ENCODE data around the gene ADCK2.
"Not testable (repeated sequence)": the region's sequence is repeated elsewhere in the genome, so short reads cannot be mapped to it uniquely, and the experiment has no call there.

Gene ADCK2, protein sequence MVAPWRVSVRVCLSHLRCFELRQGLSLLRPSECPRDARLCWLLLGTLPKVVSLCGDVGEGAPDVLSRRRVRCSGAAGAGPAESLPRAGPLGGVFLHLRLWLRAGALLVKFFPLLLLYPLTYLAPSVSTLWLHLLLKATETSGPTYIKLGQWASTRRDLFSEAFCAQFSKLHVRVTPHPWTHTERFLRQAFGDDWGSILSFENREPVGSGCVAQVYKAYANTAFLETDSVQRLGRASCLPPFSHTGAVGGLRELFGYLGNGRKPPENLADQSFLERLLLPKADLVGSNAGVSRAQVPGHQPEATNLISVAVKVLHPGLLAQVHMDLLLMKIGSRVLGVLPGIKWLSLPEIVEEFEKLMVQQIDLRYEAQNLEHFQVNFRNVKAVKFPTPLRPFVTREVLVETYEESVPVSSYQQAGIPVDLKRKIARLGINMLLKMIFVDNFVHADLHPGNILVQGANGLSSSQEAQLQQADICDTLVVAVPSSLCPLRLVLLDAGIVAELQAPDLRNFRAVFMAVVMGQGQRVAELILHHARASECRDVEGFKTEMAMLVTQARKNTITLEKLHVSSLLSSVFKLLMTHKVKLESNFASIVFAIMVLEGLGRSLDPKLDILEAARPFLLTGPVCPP

DNA sequence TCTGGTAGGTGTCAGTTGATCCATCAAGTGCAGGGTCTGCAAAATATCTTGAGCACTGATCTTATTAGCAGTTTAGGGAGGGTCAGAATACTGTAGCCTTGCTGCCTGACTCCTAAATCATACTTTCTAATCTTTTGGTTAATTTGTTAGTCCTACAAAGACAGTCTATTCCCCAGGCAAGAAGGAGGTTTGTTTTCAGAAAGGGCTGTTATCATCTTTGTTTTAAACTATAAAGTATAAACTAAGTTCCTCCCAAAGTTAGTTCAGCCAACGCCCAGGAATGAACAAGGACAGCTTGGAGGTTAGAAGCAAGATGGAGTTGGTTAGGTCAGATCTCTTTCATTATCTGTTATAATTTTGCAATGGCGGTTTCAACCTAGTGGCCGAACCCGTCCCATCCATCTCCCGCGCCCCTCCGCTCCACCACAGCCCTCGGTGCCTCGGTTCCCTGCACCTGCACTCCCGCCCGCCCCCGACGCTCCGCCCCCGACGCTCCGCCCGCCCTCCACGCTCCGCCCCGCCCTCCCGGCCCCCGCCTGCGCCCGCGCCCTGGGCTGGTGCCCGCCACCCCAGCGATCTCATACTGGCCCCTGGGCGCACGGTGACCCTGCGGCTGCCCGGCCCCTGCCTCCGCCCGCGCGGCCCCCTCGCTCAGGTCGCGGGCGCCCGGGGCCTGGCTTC lies at the start of gene ADCK2:
Gene ADCK2, plus strand, starts transcription at position 564 of the 681 bp plus-strand sequence. CDS start 386 bp downstream, outside the sequence.
- no peak for DNase-seq

DNA sequence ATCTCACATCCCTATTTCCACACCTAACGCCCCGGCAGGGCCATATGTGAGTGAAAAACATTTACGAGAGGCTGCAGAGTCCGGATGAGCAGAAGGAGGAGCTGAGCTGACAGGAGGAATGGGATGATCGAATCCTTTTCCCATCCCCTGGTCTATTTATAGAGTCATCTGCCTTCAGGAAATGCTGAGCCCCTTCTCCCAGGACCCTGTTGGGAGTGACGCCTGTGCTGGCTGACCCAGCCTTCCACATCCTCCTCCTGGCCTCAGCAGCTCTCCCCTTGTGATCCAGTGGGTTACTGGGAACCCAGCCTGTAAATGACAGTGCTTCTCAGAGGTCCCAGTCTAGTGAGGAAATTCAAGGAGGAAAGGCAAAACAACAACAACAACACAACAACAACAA lies 48.8 kb upstream of the ADCK2 start:
- no peak for DNase-seq

DNA sequence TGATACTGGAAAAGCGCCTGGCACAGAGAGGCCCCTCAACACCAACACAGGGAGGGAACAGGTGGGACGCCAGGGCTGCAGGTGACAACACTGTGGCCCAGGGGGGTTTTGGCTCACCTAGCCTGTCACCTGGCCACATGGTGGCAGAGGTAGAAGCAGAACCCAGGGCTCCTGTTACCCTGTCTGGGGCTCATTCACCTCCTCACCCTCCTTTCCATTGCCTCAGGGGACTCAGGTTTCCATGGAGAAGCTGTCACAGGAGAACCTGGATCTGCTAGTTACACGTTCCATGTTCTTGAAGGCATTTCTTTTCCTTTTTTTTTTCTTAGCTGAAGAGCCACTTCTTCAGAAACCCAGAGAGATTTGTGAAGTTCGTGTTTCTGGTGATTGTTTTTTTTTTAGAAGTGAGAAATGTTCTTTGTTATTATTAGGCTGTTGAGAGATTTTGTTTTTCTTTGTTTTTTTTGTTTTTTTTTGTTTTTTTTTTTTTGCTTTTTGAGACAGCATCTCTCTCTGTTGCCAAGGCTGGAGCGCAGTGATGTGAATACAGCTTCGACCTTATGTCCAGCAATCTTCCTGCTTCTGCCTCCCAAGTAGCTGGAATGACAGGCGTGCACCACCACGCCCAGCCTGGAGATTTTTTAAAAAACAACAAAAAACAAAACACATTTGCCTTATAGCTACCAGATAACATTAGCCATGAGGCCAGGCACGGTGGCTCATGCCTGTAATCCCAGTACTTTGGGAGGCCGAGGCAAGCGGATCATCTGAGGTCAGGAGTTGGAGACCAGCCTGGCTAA lies 48.2 kb upstream of the ADCK2 start:
- no peak for DNase-seq

DNA sequence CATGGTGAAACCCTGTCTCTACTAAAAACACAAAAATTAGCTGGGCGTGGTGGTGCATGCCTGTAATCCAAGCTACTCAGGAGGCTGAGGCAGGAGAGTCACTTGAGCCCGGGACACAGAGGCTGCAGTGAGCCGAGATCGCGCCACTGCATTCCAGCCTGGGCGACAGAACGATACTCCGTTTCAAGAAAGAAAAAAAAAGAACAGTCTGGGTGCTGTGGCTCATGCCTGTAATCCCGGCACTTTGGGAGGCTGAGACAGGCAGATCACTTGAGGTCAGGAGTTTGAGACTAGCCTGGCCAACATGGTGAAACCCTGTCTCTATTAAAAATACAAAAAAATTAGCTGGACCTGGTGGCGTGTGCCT lies 47.6 kb upstream of the ADCK2 start:
- not testable (repeated sequence) for DNase-seq

DNA sequence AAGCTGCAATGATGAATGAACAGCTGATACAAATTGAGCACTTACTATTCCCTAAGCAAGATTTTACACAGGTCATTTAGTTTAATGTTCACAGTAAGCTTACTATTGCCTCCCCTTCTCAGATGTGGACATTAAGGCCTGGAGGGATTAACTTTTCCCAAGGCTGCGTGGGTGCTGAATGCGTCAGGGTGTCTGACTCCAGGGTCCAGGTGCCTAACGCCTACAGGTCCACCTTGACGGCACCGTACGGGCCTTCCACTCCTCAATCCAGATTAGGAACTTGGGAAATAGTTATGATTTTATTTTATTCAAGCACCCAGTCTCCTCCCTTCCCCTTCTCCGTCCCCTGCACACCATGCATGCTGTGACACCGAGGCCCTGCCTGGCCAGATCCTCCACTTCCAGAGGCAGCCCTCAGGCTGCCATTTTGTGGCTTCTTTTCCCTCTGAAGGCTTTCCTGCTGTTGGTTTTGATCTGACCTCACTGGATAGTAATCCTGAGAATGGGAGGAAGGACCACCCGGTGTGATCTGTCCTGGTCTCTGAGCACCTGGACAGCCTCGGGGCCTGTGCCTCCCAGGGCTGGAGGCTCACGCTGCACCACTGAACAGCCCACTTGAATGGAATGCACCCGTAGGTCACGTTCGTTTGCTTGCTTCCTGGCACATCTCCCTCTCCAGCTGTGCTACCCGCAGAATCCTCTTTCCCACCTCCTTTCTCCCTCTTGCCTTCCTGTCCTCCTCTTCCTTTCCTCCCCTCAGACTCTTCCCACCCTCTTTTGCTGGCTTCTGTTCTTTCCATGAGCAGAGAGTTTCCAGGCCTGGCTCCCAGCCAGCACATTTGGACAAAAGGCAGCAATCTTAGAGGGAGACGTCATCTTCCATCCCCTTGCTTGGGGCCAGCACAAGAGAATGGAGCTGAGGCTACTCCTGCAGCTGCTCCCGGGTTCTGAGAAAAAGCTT lies 46.6 kb upstream of the ADCK2 start:
- no peak for DNase-seq

DNA sequence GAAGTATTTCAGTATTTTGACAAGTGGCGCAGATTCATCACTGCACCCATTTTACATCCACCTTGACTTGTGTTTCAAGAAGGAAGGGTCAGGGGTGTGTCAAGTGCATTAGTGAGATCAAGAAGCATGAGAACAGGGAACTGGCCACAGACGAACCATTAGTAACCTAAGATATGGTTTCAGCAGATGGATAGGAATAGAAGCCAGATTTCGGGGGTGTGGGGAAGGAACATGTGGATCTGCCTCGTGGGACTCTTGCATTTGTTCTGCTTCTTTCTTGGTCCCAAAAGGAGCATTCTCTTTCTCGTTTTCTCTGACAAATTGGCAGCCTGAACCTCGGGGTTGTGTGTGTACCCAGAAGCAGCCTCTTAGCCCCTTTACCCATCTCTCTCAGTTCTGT lies 41.7 kb upstream of the ADCK2 start:
- no peak for DNase-seq

DNA sequence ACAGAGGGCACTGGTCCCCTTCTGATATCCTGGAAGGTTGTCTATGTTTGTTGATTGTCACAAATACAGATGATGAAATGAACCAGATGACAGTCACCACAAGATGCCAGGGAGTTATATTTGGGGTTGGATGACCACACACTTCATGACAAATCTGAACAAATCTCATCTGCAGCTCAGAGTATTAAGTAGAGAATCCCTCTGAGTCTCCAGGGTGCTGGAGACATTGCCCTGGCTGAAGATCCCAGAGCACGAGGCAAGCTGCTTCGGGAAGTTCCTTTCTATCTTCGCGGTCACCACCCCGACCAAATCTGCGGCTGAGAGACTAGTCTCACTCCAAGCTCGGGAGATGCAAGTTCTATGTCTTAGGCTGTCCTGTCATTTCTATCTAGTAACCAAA lies 41.1 kb upstream of the ADCK2 start:
- no peak for DNase-seq

DNA sequence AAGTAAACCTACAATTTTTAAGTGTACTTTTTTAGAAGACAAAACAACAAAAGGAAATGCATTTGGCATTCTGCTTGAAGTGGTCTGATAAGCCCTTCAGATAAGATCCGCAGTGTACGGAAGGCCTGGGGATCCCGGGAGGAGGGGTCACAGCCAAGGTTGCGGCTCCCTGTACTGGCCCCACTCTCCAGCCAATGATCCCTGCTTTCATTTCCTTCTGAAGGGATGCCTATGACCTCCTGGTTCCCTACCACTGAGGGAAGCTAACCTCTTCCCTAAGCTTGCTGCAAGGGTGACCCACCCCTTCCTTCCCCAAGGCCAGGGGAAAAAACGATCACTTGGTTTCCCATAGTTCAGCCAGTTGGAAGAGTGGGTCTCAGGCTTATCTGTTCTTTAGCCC lies 37.4 kb upstream of the ADCK2 start:
- DNase-seq = no peak

DNA sequence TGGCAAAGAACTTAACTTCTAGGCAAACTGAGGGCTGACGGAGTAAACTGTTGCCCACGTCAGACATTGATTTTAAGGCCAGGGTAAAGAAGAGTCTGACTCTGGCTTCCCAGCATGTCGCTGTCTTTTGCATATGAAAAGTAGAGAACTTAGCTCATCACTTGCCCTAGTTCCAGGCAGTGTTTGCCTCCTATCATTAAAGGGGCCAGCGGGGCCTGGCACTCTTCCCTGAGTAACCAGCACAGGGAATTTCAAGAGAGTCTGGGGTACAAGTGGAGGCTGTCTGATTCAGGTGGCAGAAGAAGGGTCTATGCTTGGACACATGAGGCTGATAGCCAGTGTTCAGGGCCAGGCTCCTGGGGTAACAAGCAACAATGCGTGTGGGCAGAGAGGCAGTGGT lies 36.9 kb upstream of the ADCK2 start:
- DNase-seq = no peak

DNA sequence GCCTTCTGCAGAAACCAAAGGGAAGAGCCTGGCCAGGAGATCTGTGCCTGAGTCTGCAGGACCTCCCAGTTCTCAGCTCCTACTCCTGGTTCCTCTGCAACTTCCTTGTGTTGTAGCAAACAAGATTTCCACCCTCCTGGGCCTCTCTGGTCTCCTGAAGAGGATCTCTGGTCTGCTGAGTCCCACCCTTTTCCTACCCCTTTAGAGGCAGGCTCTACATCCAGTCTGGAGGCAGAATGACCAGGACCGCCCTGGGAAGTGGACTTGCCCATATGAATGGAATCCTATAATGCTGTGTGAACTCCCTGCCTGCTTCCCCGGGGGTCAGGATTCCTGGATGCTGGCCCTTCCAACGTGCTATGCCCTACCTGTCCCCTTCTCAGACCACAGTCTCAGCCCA lies 35.3 kb upstream of the ADCK2 start:
- DNase-seq = no peak

DNA sequence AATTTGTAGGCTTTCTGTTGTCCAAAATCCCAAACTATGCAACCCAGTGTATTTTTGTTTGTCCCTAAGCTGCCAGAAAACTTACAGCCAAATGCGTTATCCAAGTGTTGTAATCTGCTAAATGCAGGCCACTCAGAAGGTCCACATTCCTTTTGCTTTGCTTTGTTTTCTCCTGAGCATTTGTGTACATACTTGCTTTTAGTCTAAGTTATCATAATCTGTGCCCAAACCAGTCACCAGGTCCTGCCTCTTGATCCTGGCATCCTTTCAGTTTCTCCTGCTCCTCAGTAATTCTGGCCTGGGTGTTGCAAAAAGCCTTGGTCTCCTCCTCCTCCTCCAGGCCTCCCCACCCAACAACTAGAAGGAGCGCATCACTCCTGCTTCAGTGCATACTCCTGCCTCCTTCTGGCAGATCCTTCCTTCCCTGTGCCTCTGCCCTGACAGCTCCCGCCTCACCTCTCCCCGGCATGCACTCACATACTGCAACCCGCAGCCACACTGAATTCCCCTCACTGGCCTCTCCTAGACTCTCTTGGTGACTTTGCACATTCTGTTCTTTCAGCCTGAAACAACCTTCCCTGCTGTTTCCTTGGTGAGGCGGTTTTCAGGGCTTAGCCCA lies 34.5 kb upstream of the ADCK2 start:
- no peak for DNase-seq

DNA sequence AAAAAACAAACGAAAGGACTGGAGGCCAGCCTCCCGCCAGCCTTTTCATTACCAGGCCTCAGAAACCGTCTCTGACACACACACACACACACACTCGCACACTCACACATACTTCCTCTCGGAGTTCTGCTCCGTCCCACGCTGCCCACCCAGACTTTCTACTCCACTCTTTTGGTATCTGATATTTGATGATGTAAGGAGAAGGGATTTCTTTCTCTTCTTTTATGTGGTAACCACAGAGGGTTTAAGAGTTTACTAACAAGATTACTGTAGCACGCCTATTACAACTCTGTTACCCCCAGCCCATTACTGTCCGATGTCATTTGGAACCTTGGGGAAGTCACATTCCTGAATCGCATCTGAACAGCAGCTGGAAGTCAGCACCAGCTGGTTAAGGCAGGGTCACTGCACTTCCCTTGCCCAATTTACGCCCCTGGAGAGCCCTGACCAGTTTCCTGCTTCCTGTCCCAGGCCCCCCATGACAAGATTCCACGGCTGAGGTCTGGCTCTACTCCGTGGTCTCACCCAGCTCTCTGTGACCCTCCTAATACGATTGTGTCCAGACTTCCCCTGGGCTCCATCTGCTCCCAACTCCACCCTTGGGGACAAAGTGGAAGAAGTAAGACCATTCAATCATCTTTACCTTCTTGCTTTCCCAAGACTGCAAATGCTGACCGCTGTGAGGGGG lies 33.2 kb upstream of the ADCK2 start:
- no peak for DNase-seq

DNA sequence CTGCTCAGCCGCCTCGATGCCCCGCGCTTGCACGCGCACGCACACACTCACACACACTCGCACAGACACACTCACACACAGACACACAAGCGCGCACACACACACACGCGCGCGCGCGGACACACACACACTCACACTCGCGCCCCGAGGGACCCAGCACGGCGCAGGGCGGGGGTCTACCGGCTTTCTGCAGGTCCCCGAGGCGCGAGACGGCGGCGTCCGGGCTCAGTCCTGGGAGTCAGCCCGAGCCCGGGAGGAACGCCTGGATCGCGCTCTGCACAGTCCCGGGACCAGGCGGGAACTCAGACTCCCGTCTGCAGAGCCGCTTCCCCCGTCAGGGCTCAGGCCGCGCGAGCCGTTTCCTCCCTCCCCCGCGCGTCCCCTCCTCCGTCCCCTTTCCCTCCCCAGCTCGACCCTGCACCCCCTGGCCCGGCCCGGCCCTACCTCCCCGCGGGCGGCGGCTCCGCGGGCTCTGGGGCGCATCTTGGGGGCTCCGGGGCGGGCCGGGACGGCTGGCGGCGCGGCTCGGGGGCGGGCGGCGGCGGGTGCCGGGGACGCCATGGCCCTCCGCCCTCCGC lies 32.6 kb upstream of the ADCK2 start:
- DNase-seq = no peak

DNA sequence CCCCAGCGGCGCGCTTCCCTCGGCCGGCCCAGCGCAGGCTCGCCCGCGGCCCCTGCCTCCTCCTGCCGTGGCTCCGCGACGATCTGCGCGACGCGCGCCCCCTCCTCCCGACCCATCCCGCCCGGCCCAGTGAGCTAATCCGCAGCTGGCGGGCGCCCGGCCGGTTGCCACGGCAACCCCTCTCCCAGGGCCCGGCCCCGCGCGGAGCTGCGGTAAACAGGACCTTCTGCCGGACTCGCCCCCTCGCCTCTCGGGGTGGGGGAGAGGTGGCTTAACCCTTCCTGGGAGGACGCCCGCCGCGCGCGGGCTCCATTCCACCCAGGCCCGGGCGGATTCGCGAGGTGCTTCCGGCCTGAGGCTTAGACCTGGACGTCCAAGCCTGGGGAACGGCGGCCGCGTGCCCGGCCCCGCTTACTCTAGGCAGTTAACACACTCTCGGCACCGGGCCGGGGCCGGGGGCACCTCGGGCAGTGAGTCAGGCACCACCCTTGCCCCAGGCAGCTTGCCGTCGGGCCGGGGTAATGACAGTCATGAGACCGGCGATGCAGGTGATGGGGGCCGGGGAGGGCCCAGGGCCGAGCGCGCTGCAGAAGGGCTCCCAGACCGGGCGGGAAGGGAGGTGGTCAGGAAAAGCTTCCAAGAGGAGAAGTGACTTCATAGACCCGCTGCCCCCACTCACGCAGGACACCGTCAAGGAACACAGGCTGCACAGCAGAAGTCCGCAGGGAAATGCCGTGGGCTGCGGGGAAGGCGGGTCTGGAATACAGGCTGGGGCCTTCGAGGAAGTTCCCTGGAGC lies 31.8 kb upstream of the ADCK2 start, which contains the start of gene DENND2A:
Gene DENND2A, minus strand, starts transcription at position 87 of the 797 bp plus-strand sequence. CDS start 38,416 bp downstream, outside the sequence.
- DNase-seq = no peak

DNA sequence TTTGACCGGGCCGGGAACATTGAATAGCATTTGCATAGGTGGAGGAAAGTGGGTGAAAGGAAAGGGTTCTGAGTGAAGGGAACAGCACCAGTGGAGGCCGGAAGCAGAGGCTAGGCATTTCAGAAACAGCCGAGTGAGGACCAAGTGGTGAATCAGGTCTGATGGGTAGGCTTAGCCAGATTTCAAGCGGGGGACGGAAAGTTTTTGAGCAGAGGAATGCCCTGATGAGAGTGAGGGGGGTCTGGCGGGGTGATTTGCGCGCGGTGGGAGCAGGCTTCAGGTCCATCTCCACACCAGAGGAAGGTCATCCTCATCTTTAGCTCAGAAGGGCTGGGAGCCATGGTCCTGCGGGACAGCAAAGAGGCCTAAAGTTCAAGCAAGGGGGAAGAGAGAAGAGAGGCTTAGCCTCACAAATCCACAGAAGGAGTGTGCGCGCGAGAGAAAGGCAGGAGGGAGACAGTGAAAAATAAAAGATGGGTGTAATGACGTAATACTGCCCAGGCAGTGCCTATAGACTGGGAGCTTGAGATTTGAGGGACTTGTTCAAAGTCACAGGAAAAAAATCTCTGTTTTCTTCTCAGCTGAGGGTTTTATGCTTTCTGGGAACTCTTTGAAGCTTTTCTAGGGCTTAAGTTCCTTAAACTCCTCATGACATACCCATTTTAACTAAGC lies 31.1 kb upstream of the ADCK2 start:
- no peak for DNase-seq

DNA sequence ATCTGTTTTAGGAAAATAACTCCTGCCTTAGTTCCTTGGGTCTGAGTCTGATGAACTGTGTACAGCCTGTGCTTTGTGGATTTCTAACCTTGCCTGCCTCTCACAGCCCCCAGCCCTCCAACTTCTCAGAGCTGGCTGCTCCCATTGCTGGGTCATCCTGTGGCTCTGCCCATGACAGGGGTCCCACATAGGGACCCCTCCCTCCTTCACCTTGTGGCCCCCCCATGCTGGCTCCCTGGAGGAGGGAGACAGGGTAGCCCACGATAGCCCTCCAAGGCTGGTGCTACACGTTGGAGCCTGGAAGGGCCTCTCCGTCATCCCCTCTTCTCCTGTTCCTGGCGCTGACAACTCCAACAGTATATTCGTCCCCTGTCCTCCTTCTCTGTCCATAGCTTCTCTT lies 29.3 kb upstream of the ADCK2 start:
- no peak for DNase-seq

DNA sequence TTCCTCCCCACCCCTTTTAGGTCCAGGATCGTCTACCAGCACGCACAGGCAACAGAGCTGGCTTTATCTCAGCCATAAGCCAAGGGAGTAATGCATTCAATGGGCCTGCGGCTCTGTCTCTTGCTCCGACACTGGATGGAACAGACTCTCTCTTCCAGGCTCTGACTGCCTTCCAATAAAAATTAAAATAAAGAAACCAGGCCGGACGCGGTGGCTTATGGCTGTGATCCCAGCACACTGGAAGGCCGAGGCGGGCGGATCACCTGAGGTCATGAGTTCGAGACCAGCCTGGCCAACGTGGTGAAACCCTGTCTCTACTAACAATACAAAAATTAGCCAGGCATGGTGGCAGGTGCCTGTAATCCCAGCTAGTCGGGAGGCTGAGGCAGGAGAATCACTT lies 28.0 kb upstream of the ADCK2 start:
- DNase-seq = not testable (repeated sequence)

DNA sequence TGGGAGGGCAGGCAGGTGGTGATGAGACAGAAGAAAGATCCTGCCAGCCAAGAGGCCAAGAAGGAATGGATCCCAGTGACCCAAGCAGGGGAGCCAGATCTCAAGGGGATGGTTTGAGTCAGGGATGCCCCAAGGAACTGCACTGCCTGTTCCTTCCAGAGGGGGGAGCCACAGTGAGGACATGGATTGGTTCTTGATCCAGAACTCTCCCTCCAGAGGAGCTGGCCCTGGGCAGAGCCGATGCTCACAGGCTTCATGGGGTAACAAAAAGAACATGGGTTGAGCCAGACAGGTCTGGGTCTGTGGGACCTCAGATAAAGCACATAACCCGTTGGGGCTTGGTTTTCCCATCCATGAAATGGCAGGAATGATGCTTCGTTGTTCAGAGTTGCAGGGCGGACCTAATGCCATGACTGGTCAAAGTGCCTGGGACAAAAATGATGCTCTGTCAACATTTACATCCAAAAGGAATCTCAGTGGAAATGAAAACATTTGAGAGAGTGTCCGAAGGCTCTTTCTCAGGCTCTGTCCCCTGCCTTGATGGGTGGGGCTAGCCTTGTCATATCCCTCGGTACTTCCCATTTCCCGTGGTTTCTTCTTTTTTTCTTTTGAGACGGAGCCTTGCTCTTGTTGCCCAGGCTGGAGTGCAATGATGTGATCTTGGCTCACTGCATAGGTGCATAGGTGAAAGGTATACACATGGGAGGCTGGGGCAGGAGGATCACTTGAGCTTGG lies 27.4 kb upstream of the ADCK2 start:
- no peak for DNase-seq

All from KG1 (cell line).